ENCODE data around the gene LAMA3.

DNA sequence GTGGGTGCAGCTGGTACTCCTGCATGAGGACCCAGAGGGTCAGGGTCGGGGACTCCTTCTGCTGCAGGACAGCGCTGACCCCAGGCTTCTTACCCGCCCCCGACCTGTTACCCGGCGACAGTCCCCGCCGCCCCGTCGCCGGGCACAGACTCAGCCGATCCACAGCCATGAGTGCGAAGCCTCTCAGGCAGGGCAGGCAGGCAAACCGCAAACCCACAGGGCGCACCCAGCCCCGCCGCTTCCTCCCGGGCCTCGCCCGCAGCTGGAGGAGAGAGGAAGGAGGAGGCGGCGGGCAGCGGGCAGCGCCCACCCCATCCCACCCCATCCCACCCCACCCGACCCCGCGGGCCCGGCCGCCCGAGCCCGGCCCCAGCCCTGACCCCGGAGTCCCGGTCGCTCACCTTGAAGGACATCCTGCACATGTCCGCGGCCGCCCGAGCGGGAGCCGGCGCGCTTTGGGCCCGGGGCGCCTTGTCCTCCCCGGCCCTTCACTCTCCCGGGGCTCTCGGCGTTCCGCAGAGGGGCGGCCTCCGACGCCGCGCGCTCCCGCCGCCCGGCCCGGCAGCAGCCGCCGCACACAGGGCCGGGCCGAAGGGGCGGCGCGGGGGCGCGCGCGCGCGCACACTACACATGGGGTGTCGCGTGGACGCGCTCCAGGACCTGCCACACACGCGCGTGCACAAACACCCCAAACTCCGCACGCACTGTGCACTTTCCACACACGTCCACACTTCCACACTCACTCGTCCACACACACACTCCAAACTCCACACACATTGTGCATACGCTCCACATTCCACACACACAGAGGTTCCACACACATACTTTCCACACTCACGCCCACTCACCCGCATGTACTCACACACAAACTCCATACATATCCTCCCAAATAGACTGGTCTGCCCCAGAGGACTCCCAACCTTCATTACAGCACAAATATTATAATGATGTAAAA lies 26.7 kb upstream of the LAMA3 start, which contains the start of gene ANKRD29:
- TF ChIP-seq, protein P1, sequence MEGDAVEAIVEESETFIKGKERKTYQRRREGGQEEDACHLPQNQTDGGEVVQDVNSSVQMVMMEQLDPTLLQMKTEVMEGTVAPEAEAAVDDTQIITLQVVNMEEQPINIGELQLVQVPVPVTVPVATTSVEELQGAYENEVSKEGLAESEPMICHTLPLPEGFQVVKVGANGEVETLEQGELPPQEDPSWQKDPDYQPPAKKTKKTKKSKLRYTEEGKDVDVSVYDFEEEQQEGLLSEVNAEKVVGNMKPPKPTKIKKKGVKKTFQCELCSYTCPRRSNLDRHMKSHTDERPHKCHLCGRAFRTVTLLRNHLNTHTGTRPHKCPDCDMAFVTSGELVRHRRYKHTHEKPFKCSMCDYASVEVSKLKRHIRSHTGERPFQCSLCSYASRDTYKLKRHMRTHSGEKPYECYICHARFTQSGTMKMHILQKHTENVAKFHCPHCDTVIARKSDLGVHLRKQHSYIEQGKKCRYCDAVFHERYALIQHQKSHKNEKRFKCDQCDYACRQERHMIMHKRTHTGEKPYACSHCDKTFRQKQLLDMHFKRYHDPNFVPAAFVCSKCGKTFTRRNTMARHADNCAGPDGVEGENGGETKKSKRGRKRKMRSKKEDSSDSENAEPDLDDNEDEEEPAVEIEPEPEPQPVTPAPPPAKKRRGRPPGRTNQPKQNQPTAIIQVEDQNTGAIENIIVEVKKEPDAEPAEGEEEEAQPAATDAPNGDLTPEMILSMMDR (conservative IDR thresholded peaks at IDR 0.05 in 1 of 2, IDR thresholded peaks at IDR 0.05 in 1 of 2; ENCODE audit: extremely low read depth in 1 of 2, insufficient read depth in 1 of 2, low read depth in 1 of 2, low read length in 2 of 2) = no peak
- TF ChIP-seq EZH2 (IDR thresholded peaks at IDR 0.05; ENCODE audit: borderline replicate concordance, low read length) = no peak

Data from mammary epithelial cell (primary cell).